ENCODE results near the gene ITSN1. TPM values are rescaled to one million over a fixed set of nuclear protein-coding genes. Genes with fewer than 3 reads are reported as not detected.

Gene ITSN1
- total and polyA plus RNA-seq, 2 experiments from 2014 or later, result 77.9 to 95.7 TPM

DNA sequence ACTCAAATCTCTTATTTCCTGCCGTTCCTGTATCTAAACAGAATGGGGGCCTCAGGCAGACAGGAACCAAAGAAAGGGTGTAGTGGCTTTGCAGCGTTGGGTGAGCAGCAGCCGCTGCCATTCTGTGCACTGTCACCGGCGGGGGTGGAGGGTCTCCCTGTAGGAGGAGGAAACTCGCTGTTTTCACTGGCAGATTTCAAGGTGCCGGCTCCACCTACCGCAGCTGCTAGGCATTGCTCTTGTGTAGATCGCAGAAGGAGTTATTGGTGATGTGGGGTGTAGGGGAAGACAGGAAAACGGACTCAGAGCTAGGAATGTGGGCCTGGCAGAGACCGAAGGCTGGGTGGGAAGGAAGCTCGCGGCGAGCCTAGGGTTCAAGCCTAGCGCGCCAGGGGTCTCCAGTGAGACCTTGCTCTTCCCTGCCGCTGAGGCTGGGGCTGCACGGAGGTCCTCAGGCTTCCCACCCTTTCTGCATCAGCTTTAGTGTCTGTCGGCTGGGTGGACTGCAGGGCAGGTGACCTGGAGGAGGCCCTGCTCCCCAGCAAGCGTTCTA is 252.5 kb downstream of the ITSN1 start:
- peak; percentile 86 for ATAC-seq
- Histone ChIP-seq H3F3A (replicated peaks; ENCODE audit: low read depth) (peaks cover 10% of the 10 kb centered on the region), H3K4me2 (peak overlapping the region; percentile 76), H3K4me1 (ENCODE audit: insufficient read depth) (peaks cover 11% of the 10 kb centered on the region), H3K27me3 (ENCODE audit: insufficient read depth) (no peaks in the 10 kb centered on the region), H3K4me3 (peak overlapping the region; percentile 39), H3K36me3 (ENCODE audit: insufficient read depth) (no peaks in the 10 kb centered on the region), H4K20me1 (replicated peaks; ENCODE audit: insufficient read depth) (no peaks in the 10 kb centered on the region), H3K9me2 (ENCODE audit: insufficient read depth) (no peaks in the 10 kb centered on the region), H3K27ac (ENCODE audit: low read depth) (peak overlapping the region; percentile 76), H2AFZ (peak overlapping the region; percentile 92; the same call in 1 of the 2 replicates), H3K79me2 (replicated peaks; ENCODE audit: insufficient read depth) (no peaks in the 10 kb centered on the region)
- DNase-seq (ENCODE audit: low spot score), result peak; percentile 95
- H3K9me3 Mint-ChIP-seq, result no peaks in the 10 kb centered on the region
- H3K27me3 Mint-ChIP-seq (ENCODE audit: insufficient read depth, low read depth, poor library complexity), result peaks cover 14% of the 10 kb centered on the region
- peaks cover 21% of the 10 kb centered on the region for H3K4me1 Mint-ChIP-seq
- peak overlapping the region; percentile 41; the same call in 1 of the 2 replicates for H3K27ac Mint-ChIP-seq
- no peak for TF ChIP-seq ETS1 (IDR thresholded peaks at IDR 0.05)
- no peak for TF ChIP-seq REST (IDR thresholded peaks at IDR 0.05; ENCODE audit: unreplicated experiment)
- 0 out of 2 replicates have a peak, but pooled peaks have one; percentile 20 for TF ChIP-seq CREB1 (CRISPR knock-in tag; IDR thresholded peaks at IDR 0.05; ENCODE audit: low read depth)
- TF ChIP-seq EZH2 (IDR thresholded peaks at IDR 0.05; ENCODE audit: low read depth, unreplicated experiment), result no peak
- TF ChIP-seq, protein P1, sequence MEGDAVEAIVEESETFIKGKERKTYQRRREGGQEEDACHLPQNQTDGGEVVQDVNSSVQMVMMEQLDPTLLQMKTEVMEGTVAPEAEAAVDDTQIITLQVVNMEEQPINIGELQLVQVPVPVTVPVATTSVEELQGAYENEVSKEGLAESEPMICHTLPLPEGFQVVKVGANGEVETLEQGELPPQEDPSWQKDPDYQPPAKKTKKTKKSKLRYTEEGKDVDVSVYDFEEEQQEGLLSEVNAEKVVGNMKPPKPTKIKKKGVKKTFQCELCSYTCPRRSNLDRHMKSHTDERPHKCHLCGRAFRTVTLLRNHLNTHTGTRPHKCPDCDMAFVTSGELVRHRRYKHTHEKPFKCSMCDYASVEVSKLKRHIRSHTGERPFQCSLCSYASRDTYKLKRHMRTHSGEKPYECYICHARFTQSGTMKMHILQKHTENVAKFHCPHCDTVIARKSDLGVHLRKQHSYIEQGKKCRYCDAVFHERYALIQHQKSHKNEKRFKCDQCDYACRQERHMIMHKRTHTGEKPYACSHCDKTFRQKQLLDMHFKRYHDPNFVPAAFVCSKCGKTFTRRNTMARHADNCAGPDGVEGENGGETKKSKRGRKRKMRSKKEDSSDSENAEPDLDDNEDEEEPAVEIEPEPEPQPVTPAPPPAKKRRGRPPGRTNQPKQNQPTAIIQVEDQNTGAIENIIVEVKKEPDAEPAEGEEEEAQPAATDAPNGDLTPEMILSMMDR (conservative IDR thresholded peaks at IDR 0.05; ENCODE audit: low read depth in 2 of 2), result peak; percentile 45 to 78
- no peaks in the 10 kb centered on the region; the same call in 2 of the 3 replicates for H3K36me3 Mint-ChIP-seq (ENCODE audit: low read depth)
- H3K4me3 Mint-ChIP-seq, result peak overlapping the region; percentile 51

GRCh38 chr21:33895356-33895755 is 253.1 kb downstream of the ITSN1 start:
- Mint-ChIP-seq H3K9me3 (no peaks in the 10 kb centered on the region), H3K27me3 (ENCODE audit: insufficient read depth, low read depth, poor library complexity) (peaks cover 14% of the 10 kb centered on the region), H3K27ac (peak overlapping the region; percentile 75; the same call in 1 of the 2 replicates), H3K4me1 (peaks cover 21% of the 10 kb centered on the region), H3K36me3 (ENCODE audit: low read depth) (no peaks in the 10 kb centered on the region; the same call in 2 of the 3 replicates), H3K4me3 (peak overlapping the region; percentile 51)
- ATAC-seq, result no peak
- peak overlapping the region; percentile 76; the same call in 1 of the 2 replicates for H3K27ac ChIP-seq (ENCODE audit: low read depth)
- H3K4me3 ChIP-seq, result peak overlapping the region; percentile 39
- peak overlapping the region; percentile 92; the same call in 1 of the 2 replicates for H2AFZ ChIP-seq
- no peaks in the 10 kb centered on the region for H3K79me2 ChIP-seq (replicated peaks; ENCODE audit: insufficient read depth)
- H3K4me2 ChIP-seq, result peak overlapping the region; percentile 76
- peaks cover 11% of the 10 kb centered on the region for H3K4me1 ChIP-seq (ENCODE audit: insufficient read depth)
- H3K9me2 ChIP-seq (ENCODE audit: insufficient read depth), result no peaks in the 10 kb centered on the region
- no peaks in the 10 kb centered on the region for H4K20me1 ChIP-seq (replicated peaks; ENCODE audit: insufficient read depth)
- TF ChIP-seq POLR2AphosphoS5 (IDR thresholded peaks at IDR 0.05; ENCODE audit: low read depth) (no peak), STAT1 (IDR thresholded peaks at IDR 0.05; ENCODE audit: unreplicated experiment) (no peak)
- no peak for DNase-seq (ENCODE audit: low spot score)
- H3K27me3 ChIP-seq (ENCODE audit: insufficient read depth), result no peaks in the 10 kb centered on the region
- peaks cover 10% of the 10 kb centered on the region for H3F3A ChIP-seq (replicated peaks; ENCODE audit: low read depth)
- H3K36me3 ChIP-seq (ENCODE audit: insufficient read depth), result no peaks in the 10 kb centered on the region
